Osteocyte (in vitro differentiated cells): ENCODE results near the gene JAKMIP1. TPM values are rescaled to one million over a fixed set of nuclear protein-coding genes. Genes with fewer than 3 reads are reported as not detected.

ENCODE experiments used
- DNase-seq: peaks from one replicate; pipeline ENCODE4 v3.0.0; 2021; ENCODE audit warnings: mixed read lengths; ENCODE audit not compliant: unreplicated experiment; ENCODE audit errors: extremely low spot score
- H3K27ac Mint-ChIP-seq: one replicate; pipeline ENCODE4 v1.8.0; 2021; ENCODE audit warnings: mild to moderate bottlenecking, mixed read lengths; ENCODE audit not compliant: unreplicated experiment
- H3K27me3 Mint-ChIP-seq: one replicate; pipeline ENCODE4 v1.8.0; 2021; ENCODE audit warnings: mixed read lengths; ENCODE audit not compliant: unreplicated experiment
- H3K36me3 Mint-ChIP-seq: one replicate; pipeline ENCODE4 v1.8.0; 2021; ENCODE audit warnings: mixed read lengths; ENCODE audit not compliant: unreplicated experiment
- H3K4me1 Mint-ChIP-seq: one replicate; pipeline ENCODE4 v1.8.0; 2021; ENCODE audit warnings: mixed read lengths; ENCODE audit not compliant: unreplicated experiment
- H3K4me3 Mint-ChIP-seq: one replicate; pipeline ENCODE4 v1.8.0; 2021; ENCODE audit warnings: mild to moderate bottlenecking, moderate library complexity, mixed read lengths; ENCODE audit not compliant: unreplicated experiment
- H3K9me3 Mint-ChIP-seq: one replicate; pipeline ENCODE4 v1.8.0; 2021; ENCODE audit warnings: mixed read lengths; ENCODE audit not compliant: unreplicated experiment
- CTCF ChIP-seq: fragments of 200-600 bp; sonication (generic); IDR thresholded peaks from 2 replicates; pipeline ENCODE4 v1.5.0; 2021; ENCODE audit warnings: antibody characterized with exemption, mild to moderate bottlenecking, moderate library complexity
- total RNA-seq: library from RNA; stranded (reverse); gene quantifications from 2 replicates; pipeline ENCODE4 v1.2.1, GENCODE V29; 2021

JAKMIP1 gene
- total RNA-seq, 1 donor from 2014 or later, result not detected

GRCh38 chr4:6134612-6135220, 65.6 kb downstream of the JAKMIP1 start:
- no peak for DNase-seq
- no peak overlapping the region for H3K4me3 Mint-ChIP-seq
- no peak overlapping the region for H3K27ac Mint-ChIP-seq
- no peaks in the 10 kb centered on the region for H3K27me3 Mint-ChIP-seq
- H3K4me1 Mint-ChIP-seq, result no peaks in the 10 kb centered on the region
- H3K36me3 Mint-ChIP-seq, result no peaks in the 10 kb centered on the region
- H3K9me3 Mint-ChIP-seq, result no peaks in the 10 kb centered on the region
- TF ChIP-seq CTCF, result no peak

GRCh38 chr4:6132716-6133115, 67.6 kb downstream of the JAKMIP1 start:
- H3K4me1 Mint-ChIP-seq, result no peaks in the 10 kb centered on the region
- DNase-seq, result no peak
- TF ChIP-seq CTCF, result no peak
- H3K36me3 Mint-ChIP-seq, result no peaks in the 10 kb centered on the region
- H3K4me3 Mint-ChIP-seq, result no peak overlapping the region
- H3K27ac Mint-ChIP-seq, result no peak overlapping the region
- H3K9me3 Mint-ChIP-seq, result no peaks in the 10 kb centered on the region
- no peaks in the 10 kb centered on the region for H3K27me3 Mint-ChIP-seq

- DNase-seq, result no peak
- H3K27me3 Mint-ChIP-seq, result no peaks in the 10 kb centered on the region
- H3K9me3 Mint-ChIP-seq, result no peaks in the 10 kb centered on the region
- no peak overlapping the region for H3K27ac Mint-ChIP-seq
- TF ChIP-seq CTCF, result no peak
- H3K4me3 Mint-ChIP-seq, result no peak overlapping the region
- H3K36me3 Mint-ChIP-seq, result no peaks in the 10 kb centered on the region
- no peaks in the 10 kb centered on the region for H3K4me1 Mint-ChIP-seq
These were observed 72.0 kb downstream of the JAKMIP1 start for GRCh38 chr4:6128221-6128850.

- no peak for TF ChIP-seq CTCF
- H3K9me3 Mint-ChIP-seq, result no peaks in the 10 kb centered on the region
These were observed 73.2 kb downstream of the JAKMIP1 start for GRCh38 chr4:6126971-6127745.

DNA sequence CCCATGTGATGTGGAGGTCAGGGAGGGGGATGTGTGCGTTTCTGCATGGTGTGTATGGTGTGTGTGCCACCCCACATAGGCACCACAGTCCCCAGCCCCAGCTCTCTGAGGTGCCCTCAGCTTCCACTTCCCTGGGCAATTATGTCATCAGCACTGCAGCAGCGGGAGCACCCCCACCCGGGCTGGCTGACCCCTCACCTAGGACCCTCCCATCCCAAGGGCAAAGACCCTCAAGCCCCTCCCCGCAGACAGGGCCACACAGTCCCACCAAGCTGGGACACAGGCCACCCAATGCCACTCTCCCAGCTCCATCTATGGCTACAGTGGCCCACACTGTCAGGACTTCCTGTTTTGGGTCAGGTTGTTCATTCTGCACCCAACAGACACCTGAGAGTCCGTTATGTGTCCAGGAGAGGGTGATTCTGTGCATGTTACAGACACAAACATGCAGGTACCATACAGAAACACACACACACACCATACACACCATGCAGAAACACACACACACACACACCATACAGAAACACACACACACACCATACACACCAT, 75.2 kb downstream of the JAKMIP1 start:
- Mint-ChIP-seq H3K36me3 (no peaks in the 10 kb centered on the region), H3K9me3 (no peaks in the 10 kb centered on the region), H3K27ac (no peak overlapping the region), H3K27me3 (no peaks in the 10 kb centered on the region), H3K4me1 (no peaks in the 10 kb centered on the region), H3K4me3 (no peak overlapping the region)
- no peak for TF ChIP-seq CTCF
- DNase-seq, result no peak

More at GRCh38 chr4:6126971-6127745, 73.2 kb downstream of the JAKMIP1 start:
- H3K27ac Mint-ChIP-seq, result no peak overlapping the region
- H3K4me3 Mint-ChIP-seq, result no peak overlapping the region
- no peak for DNase-seq
- no peaks in the 10 kb centered on the region for H3K27me3 Mint-ChIP-seq
- no peaks in the 10 kb centered on the region for H3K36me3 Mint-ChIP-seq
- H3K4me1 Mint-ChIP-seq, result no peaks in the 10 kb centered on the region
